Mesendoderm (in vitro differentiated cells): Measurements from ENCODE around the gene SLA2. TPM values are rescaled to one million over a fixed set of nuclear protein-coding genes. Genes with fewer than 3 reads are reported as not detected.
"Not testable (repeated sequence)": the region's sequence is repeated elsewhere in the genome, so short reads cannot be mapped to it uniquely, and the experiment has no call there.

Experiments used
- DNase-seq: peaks from one replicate; pipeline ENCODE4 v3.0.0; 2013
- H2AK5ac ChIP-seq: 2 replicates; pipeline ENCODE4 v1.6.1; 2013; ENCODE audit warnings: low read length, inconsistent platforms
- H2BK120ac ChIP-seq: 2 replicates; pipeline ENCODE4 v1.6.1; 2013; ENCODE audit warnings: low read depth, mild to moderate bottlenecking, low read length, moderate library complexity, mixed read lengths
- H2BK15ac ChIP-seq: replicated peaks from 2 replicates; pipeline ENCODE4 v1.6.1; 2013; ENCODE audit warnings: low read depth, mild to moderate bottlenecking, moderate library complexity
- H2BK5ac ChIP-seq: 2 replicates; pipeline ENCODE4 v1.6.1; 2013; ENCODE audit warnings: low read length, inconsistent platforms
- H3K18ac ChIP-seq: 2 replicates; pipeline ENCODE4 v1.6.1; 2013; ENCODE audit warnings: mild to moderate bottlenecking, low read length, mixed read lengths
- H3K23ac ChIP-seq: one replicate; pipeline ENCODE4 v1.6.1; 2013; ENCODE audit warnings: low read length
- H3K27ac ChIP-seq: 2 replicates; pipeline ENCODE4 v1.5.1; 2013; ENCODE audit warnings: low read depth, mild to moderate bottlenecking, inconsistent platforms, low read length, moderate library complexity
- H3K27me3 ChIP-seq: 2 replicates; pipeline ENCODE4 v1.6.1; 2013; ENCODE audit warnings: low read length, control low read depth, mild to moderate bottlenecking, inconsistent platforms; ENCODE audit not compliant: insufficient read depth, poor library complexity
- H3K36me3 ChIP-seq: 2 replicates; pipeline ENCODE4 v1.6.1; 2013; ENCODE audit warnings: low read length, inconsistent platforms; ENCODE audit not compliant: control insufficient read depth, insufficient read depth
- H3K4ac ChIP-seq: one replicate; pipeline ENCODE4 v1.6.1; 2013; ENCODE audit warnings: low read depth, mild to moderate bottlenecking, low read length, moderate library complexity
- H3K4me1 ChIP-seq: 2 replicates; pipeline ENCODE4 v1.6.1; 2013; ENCODE audit warnings: low read depth, low read length, inconsistent platforms; ENCODE audit not compliant: control insufficient read depth
- H3K4me2 ChIP-seq: 2 replicates; pipeline ENCODE4 v1.6.1; 2013; ENCODE audit warnings: low read length
- H3K4me3 ChIP-seq: 2 replicates; pipeline ENCODE4 v1.5.1; 2013; ENCODE audit warnings: mild to moderate bottlenecking, low read length
- H3K56ac ChIP-seq: one replicate; pipeline ENCODE4 v1.6.1; 2013; ENCODE audit warnings: low read length
- H3K79me1 ChIP-seq: 2 replicates; pipeline ENCODE4 v1.6.1; 2013; ENCODE audit warnings: low read length, inconsistent platforms
- H3K79me2 ChIP-seq: 2 replicates; pipeline ENCODE4 v1.6.1; 2013; ENCODE audit warnings: mild to moderate bottlenecking, low read length; ENCODE audit not compliant: control insufficient read depth, insufficient read depth
- H3K9ac ChIP-seq: 2 replicates; pipeline ENCODE4 v1.6.1; 2013; ENCODE audit warnings: low read length, inconsistent platforms
- H4K5ac ChIP-seq: one replicate; pipeline ENCODE4 v1.6.1; 2013; ENCODE audit warnings: low read length
- H4K8ac ChIP-seq: one replicate; pipeline ENCODE4 v1.6.1; 2013; ENCODE audit warnings: low read depth, mild to moderate bottlenecking, control low read depth, low read length, moderate library complexity
- WGBS: extraction: QIAGEN DNeasy Blood & Tissue Kit; methylation state at CpG from one replicate; pipeline ENCODE4 v1.1.7; 2013; ENCODE audit warnings: low lambda C conversion rate, missing lambda C conversion rate; ENCODE audit not compliant: insufficient coverage; ENCODE audit errors: extremely low coverage; 5-methylcytosine and 5-hydroxymethylcytosine counted together
- polyA plus RNA-seq, 2 experiments: library from polyadenylated mRNA; stranded (reverse); fragments of 200-250 nt; gene quantifications; one replicate each; pipeline ENCODE4 v1.2.3, GENCODE V29; 2013

Gene SLA2
- polyA plus RNA-seq (2013, experiment 1 of 2): 0.10 TPM
- polyA plus RNA-seq (2013, experiment 2 of 2): 0.07 TPM

- WGBS: no CpG with 5 or more reads among the region's 9 CpGs
- Histone ChIP-seq H2AK5ac (no peak within 1 kb of the TSS), H3K27ac (no peak within 1 kb of the TSS)
These were observed at the start of gene SLA2 for GRCh38 chr20:36645998-36646397. Gene SLA2 (minus strand): TSS chr20:36646196. CDS start chr20:36641335, 4,861 bp downstream.

GRCh38 chr20:36695467-36695866, 49.5 kb upstream of the SLA2 start:
- H3K23ac ChIP-seq, H3K27me3 ChIP-seq, H3K4me2 ChIP-seq, H3K9ac ChIP-seq, H4K8ac ChIP-seq, H3K56ac ChIP-seq, H3K4ac ChIP-seq, H2BK120ac ChIP-seq, H3K18ac ChIP-seq, H3K4me1 ChIP-seq, H3K79me2 ChIP-seq, H4K5ac ChIP-seq, H3K27ac ChIP-seq, H3K79me1 ChIP-seq, DNase-seq, H2AK5ac ChIP-seq, H3K4me3 ChIP-seq, H2BK5ac ChIP-seq, H2BK15ac ChIP-seq, H3K36me3 ChIP-seq: not testable (repeated sequence)
- no CpG with 5 or more reads among the region's 8 CpGs for WGBS

More at GRCh38 chr20:36645998-36646397, at the start of gene SLA2:
- Histone ChIP-seq H3K18ac (no peak within 1 kb of the TSS), H2BK15ac (no peak within 1 kb of the TSS), H4K5ac (no peak within 1 kb of the TSS), H3K4me1 (no peaks in the 10 kb centered on the region), H3K36me3 (no peaks in the 10 kb centered on the region), H3K4me3 (no peak within 1 kb of the TSS), H3K4ac (no peak within 1 kb of the TSS), H3K9ac (no peak within 1 kb of the TSS), H3K4me2 (no peak within 1 kb of the TSS), H2BK120ac (no peak within 1 kb of the TSS), H3K27me3 (no peaks in the 10 kb centered on the region), H2BK5ac (no peak within 1 kb of the TSS), H3K23ac (no peak within 1 kb of the TSS), H3K56ac (no peak within 1 kb of the TSS), H3K79me1 (no peaks in the 10 kb centered on the region), H3K79me2 (no peaks in the 10 kb centered on the region), H4K8ac (no peak within 1 kb of the TSS)
- DNase-seq: no peak

GRCh38 chr20:36688630-36689029, 42.6 kb upstream of the SLA2 start:
- WGBS: no CpG with 5 or more reads among the region's 7 CpGs
- no peaks in the 10 kb centered on the region for H3K27me3 ChIP-seq
- H3K56ac ChIP-seq: no peak overlapping the region
- H2BK120ac ChIP-seq: no peak overlapping the region
- H4K8ac ChIP-seq: no peak overlapping the region
- no peak overlapping the region for H2BK15ac ChIP-seq
- no peak for DNase-seq
- no peaks in the 10 kb centered on the region for H3K79me2 ChIP-seq
- no peak overlapping the region for H3K23ac ChIP-seq
- peaks cover 2% of the 10 kb centered on the region for H3K36me3 ChIP-seq
- H3K18ac ChIP-seq: no peak overlapping the region
- no peak overlapping the region for H2BK5ac ChIP-seq
- H3K27ac ChIP-seq: no peak overlapping the region
- H3K9ac ChIP-seq: no peak overlapping the region
- H3K4me1 ChIP-seq: no peaks in the 10 kb centered on the region
- H2AK5ac ChIP-seq: no peak overlapping the region
- H3K4ac ChIP-seq: no peak overlapping the region
- H4K5ac ChIP-seq: no peak overlapping the region
- H3K4me2 ChIP-seq: no peak overlapping the region
- H3K4me3 ChIP-seq: no peak overlapping the region
- no peaks in the 10 kb centered on the region for H3K79me1 ChIP-seq

- Histone ChIP-seq H3K9ac (no peak overlapping the region), H3K27ac (no peak overlapping the region), H2BK5ac (no peak overlapping the region), H2BK15ac (no peak overlapping the region), H4K5ac (no peak overlapping the region), H3K18ac (no peak overlapping the region), H2AK5ac (no peak overlapping the region), H3K27me3 (no peaks in the 10 kb centered on the region), H3K23ac (no peak overlapping the region), H2BK120ac (no peak overlapping the region), H4K8ac (no peak overlapping the region), H3K36me3 (peaks cover 2% of the 10 kb centered on the region), H3K4me2 (no peak overlapping the region), H3K56ac (no peak overlapping the region), H3K4me1 (no peaks in the 10 kb centered on the region), H3K4me3 (no peak overlapping the region), H3K79me2 (no peaks in the 10 kb centered on the region), H3K79me1 (no peaks in the 10 kb centered on the region), H3K4ac (no peak overlapping the region)
- DNase-seq: no peak
- WGBS: no CpG with 5 or more reads among the region's 3 CpGs
These were observed 41.9 kb upstream of the SLA2 start for GRCh38 chr20:36687850-36688249.

- Histone ChIP-seq H3K27ac (no peak overlapping the region), H2BK15ac (no peak overlapping the region), H4K8ac (no peak overlapping the region), H3K27me3 (no peaks in the 10 kb centered on the region), H3K36me3 (peaks cover 2% of the 10 kb centered on the region), H3K4me2 (no peak overlapping the region), H3K18ac (no peak overlapping the region), H2AK5ac (no peak overlapping the region), H3K4me3 (no peak overlapping the region), H3K56ac (no peak overlapping the region), H3K79me1 (no peaks in the 10 kb centered on the region), H2BK5ac (no peak overlapping the region), H3K23ac (no peak overlapping the region), H3K79me2 (no peaks in the 10 kb centered on the region), H3K4me1 (no peaks in the 10 kb centered on the region), H3K4ac (no peak overlapping the region), H2BK120ac (no peak overlapping the region), H3K9ac (no peak overlapping the region), H4K5ac (no peak overlapping the region)
- WGBS: no CpG with 5 or more reads among the region's 4 CpGs
- no peak for DNase-seq
These were observed 40.9 kb upstream of the SLA2 start for GRCh38 chr20:36686944-36687343.

GRCh38 chr20:36686504-36686903, 40.5 kb upstream of the SLA2 start:
- no peak overlapping the region for H2AK5ac ChIP-seq
- H4K8ac ChIP-seq: no peak overlapping the region
- no peak overlapping the region for H3K18ac ChIP-seq
- no peak for DNase-seq
- H3K36me3 ChIP-seq: peaks cover 2% of the 10 kb centered on the region
- H4K5ac ChIP-seq: no peak overlapping the region
- no peak overlapping the region for H3K4me2 ChIP-seq
- H3K79me1 ChIP-seq: no peaks in the 10 kb centered on the region
- H2BK15ac ChIP-seq: no peak overlapping the region
- H3K4me3 ChIP-seq: no peak overlapping the region
- H2BK5ac ChIP-seq: no peak overlapping the region
- no peaks in the 10 kb centered on the region for H3K79me2 ChIP-seq
- H2BK120ac ChIP-seq: no peak overlapping the region
- no peak overlapping the region for H3K27ac ChIP-seq
- WGBS: no CpG with 5 or more reads among the region's 2 CpGs
- H3K9ac ChIP-seq: no peak overlapping the region
- no peaks in the 10 kb centered on the region for H3K4me1 ChIP-seq
- no peaks in the 10 kb centered on the region for H3K27me3 ChIP-seq
- no peak overlapping the region for H3K23ac ChIP-seq
- H3K4ac ChIP-seq: no peak overlapping the region
- H3K56ac ChIP-seq: no peak overlapping the region
